Head of caudate nucleus (tissue), 42 donors: ENCODE results near the gene NBEAL2.

Source experiments
- DNase-seq, 42 donors: peaks; one replicate each; pipeline versions ENCODE4 v3.0.0 to v3.0.0-alpha.2; 2020 to 2021; ENCODE audit warnings: mixed read lengths in 7 of 42
- intact Hi-C: fragments of 100-400 bp; cut with DNase I; formaldehyde crosslinking; loops from one replicate; pipeline ENCODE4 v1.15.0; 2022

Gene NBEAL2

GRCh38 chr3:46976326-46977190 lies 2.9 kb upstream of the NBEAL2 start, which contains the start of gene CCDC12:
Gene CCDC12, minus strand, starts transcription at chr3:46976745. Its CDS starts 13 bp downstream, at chr3:46976732.
- intact Hi-C loops = loop anchor here (2.0 kb wide), 1 partner anchor 188 kb away; the partner anchor contains the start of gene SETD2
- peak; percentile 93 to 99 (median 98) for DNase-seq

DNA sequence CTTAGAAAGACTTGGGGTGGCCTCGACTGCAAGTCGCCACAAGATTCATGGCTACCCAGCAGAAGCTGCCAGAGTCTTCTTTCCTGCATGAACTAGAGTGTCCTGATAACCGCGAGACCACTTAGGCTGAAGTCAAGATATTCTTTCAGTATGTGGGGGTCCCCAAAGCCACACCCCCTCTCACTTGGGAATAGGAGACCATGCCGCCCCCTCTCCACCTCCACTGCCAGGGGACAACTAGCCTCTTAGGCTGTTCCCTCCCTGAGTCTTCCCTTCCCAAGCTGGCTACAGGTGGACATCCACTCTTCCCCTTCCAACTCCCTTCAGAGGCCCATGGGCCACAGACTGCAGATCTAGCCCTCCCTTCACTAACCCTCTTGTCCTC lies 1.7 kb upstream of the NBEAL2 start:
- peak in 1 of 42 donors; percentile 3 for DNase-seq

DNA sequence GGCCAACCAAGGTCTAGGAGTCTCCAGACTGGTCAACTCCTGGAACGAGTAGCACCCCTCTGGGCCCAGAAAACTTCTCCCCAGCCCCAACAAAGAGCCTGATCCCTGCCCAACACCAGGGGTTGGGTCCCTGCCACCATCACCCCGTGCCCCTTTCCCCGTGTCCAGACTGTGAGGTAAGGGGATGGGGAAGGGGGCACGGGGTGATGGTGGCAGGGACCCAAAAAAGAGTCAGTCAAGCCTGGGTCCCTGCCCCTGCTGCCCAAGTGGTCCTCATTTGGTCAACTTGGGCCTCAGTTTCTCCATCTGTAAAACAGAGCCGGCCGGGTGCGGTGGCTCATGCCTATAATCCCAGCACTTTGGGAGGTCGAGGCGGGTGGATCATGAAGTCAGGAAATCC lies 1.1 kb upstream of the NBEAL2 start:
- no peak for DNase-seq
- intact Hi-C loops = no loop called here

More for the DNA sequence above, 1.7 kb upstream of the NBEAL2 start:
- intact Hi-C loops = loop anchor here (2.0 kb wide), 1 partner anchor 187 kb away; the partner anchor contains the start of gene SETD2

DNA sequence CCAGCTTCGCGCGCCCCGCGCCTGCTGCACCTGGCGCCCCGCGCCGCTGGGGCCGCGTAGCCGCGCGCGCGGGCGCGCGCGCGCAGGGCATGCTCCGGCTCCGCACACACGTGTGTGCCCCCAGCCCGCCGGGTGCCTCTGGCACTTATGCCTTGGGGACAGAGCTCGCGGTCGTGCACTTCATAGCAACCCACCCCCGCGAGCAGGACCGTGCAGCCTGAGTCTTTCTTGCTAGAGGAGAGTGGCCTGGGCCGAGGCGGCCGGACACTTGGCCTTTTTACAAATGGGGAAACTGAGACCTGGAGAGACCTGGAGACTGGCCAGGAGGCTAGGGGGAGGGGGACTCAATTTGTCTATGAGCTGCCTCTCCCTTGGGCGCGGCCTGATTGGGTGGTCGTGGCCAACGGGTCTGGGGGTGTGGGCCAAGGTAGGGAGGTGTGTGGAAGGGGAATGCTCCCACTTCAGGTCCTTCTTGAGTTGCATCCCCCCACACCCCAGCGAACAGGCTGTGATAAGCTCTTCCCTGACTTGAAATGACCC lies 562 bp downstream of the NBEAL2 start:
- intact Hi-C loops = no loop called here
- DNase-seq = peak in 2 of 42 donors; percentile 2 to 5

- DNase-seq = peak in 2 of 42 donors; percentile 1 to 4
- intact Hi-C loops = no loop called here
These were observed 2.5 kb downstream of the NBEAL2 start for GRCh38 chr3:46981932-46982471.

- intact Hi-C loops = no loop called here
- DNase-seq = no peak
These were observed 3.1 kb downstream of the NBEAL2 start for GRCh38 chr3:46982546-46982945.

DNA sequence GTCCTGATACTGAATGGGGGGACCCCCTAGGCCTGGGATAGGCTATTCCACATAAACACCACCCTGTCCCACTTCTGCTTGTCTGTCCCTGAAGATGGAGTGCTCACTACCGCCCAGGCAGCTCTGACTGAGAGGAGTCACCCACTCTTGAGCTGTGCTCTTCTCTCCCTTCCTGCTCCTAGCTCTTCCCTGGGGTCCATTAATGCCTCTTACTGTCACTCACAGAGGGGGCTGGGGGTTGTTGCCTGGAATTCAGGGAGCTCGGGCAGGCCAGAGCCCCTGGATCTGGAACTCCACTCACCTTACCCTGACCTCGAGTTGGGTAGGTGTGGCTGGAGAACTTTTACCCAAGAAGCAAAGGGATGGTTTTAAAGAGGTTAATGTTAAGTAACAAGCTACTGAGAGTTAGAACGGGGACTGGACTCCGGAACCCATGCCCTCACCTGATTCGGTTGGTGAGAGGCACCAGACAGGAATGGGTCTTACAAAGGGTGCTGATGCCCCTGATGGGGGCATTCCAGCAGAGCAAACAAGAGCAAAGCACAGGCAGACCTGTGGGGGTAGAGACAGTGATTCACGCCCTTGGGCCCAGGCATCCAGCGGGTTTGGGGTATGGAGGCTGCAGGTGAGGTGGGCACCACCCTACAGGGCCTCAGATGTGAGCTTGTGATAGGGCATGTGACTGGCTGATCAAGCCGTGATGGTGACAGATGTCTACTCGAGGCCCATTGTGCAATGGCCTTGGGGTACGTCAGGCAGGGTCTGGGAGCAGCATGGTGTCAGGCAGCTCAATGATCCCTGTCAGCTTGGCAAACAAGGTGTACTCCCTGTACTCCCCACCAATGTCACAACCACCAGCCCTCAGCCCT lies 5.4 kb downstream of the NBEAL2 start:
- intact Hi-C loops = no loop called here
- DNase-seq = peak in 1 of 42 donors; percentile 2

GRCh38 chr3:46985588-46985987 lies 6.1 kb downstream of the NBEAL2 start:
- DNase-seq = no peak
- intact Hi-C loops = no loop called here

- intact Hi-C loops = no loop called here
- DNase-seq = no peak
These were observed 6.7 kb downstream of the NBEAL2 start for GRCh38 chr3:46986055-46986730.

DNA sequence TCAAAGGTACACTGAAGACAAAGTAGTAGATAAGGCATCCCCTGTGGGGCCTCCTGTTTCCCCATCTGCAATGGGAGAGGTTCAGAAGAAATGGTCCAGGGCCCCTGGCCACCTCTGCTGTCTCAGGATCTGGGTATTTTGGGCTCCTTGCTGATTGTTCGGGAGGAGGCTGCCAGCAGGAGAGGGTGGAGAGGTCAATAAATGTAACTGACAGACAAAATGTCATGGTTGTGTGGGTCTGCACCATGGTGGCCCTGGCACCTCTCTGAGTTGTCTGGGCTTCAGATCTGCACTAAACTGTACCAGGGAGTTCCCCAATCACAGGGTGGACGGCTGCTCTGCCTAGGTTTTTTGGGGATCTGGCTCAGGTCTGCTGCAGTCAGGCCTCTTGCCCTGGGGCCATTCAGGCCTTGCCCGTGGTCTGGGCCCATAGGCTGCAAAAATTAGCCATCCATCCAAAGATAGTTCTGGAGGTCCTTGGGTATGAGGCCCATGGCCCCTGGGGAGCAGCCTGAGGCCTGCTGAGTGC lies 7.4 kb downstream of the NBEAL2 start:
- intact Hi-C loops = no loop called here
- DNase-seq = peak in 1 of 42 donors; percentile 1

DNA sequence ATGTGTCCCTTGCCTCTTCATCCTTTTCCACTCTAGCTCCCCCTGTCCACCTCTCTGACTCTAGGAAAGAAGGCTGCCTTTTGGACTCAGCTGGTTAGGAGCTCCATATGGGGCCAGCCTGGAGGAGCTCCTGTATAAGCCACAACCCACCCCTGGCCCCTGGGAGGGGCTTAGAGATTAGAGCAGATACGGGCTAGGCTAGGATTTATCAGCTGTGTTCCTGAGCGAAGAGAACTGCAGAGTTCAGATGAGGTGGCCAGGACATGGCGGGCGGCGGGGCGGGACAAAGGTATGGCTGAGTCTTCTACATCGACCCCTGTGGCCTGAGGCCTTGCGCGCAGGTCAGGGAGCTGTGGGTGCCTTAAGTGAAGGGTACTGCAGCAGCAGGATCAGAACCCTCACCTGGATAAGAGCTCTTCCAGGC lies 7.9 kb downstream of the NBEAL2 start:
- intact Hi-C loops = no loop called here
- no peak for DNase-seq

GRCh38 chr3:46987743-46988401 lies 8.4 kb downstream of the NBEAL2 start:
- intact Hi-C loops = no loop called here
- peak in 7 of 42 donors; percentile 5 to 46 (median 30) for DNase-seq

- DNase-seq = peak in 1 of 42 donors; percentile 2
- intact Hi-C loops = no loop called here
These were observed 9.2 kb downstream of the NBEAL2 start for GRCh38 chr3:46988616-46989015.

- intact Hi-C loops = no loop called here
- DNase-seq = peak in 1 of 42 donors; percentile 0
These were observed 9.8 kb downstream of the NBEAL2 start for GRCh38 chr3:46989146-46989810.

GRCh38 chr3:46990573-46991374 lies 11.3 kb downstream of the NBEAL2 start:
- peak in 25 of 42 donors; percentile 13 to 66 (median 32) for DNase-seq
- intact Hi-C loops = no loop called here

GRCh38 chr3:46991406-46992165 lies 12.1 kb downstream of the NBEAL2 start:
- intact Hi-C loops = no loop called here
- no peak for DNase-seq
